BLaER1 (cell line): Measurements from ENCODE around the gene SLC2A13.
"Not testable (repeated sequence)": the region's sequence is repeated elsewhere in the genome, so short reads cannot be mapped to it uniquely, and the experiment has no call there.

Experiments
- H3K27ac ChIP-seq: shearing (Covaris generic); formaldehyde crosslinking; 2 replicates; pipeline ENCODE4 v1.8.1; 2022
- H3K27me3 ChIP-seq: shearing (Covaris generic); formaldehyde crosslinking; 2 replicates; pipeline ENCODE4 v1.8.1; 2022
- H3K36me3 ChIP-seq: shearing (Covaris generic); formaldehyde crosslinking; 2 replicates; pipeline ENCODE4 v1.8.1; 2022
- H3K4me1 ChIP-seq: shearing (Covaris generic); formaldehyde crosslinking; 2 replicates; pipeline ENCODE4 v1.8.1; 2022
- H3K4me2 ChIP-seq: shearing (Covaris generic); formaldehyde crosslinking; 2 replicates; pipeline ENCODE4 v1.8.1; 2022
- H3K4me3 ChIP-seq: shearing (Covaris generic); formaldehyde crosslinking; 2 replicates; pipeline ENCODE4 v1.8.1; 2022
- H3K9ac ChIP-seq: shearing (Covaris generic); formaldehyde crosslinking; 2 replicates; pipeline ENCODE4 v1.8.1; 2022
- H3K9me3 ChIP-seq: shearing (Covaris generic); formaldehyde crosslinking; 2 replicates; pipeline ENCODE4 v1.8.1; 2022
- H4K20me1 ChIP-seq: shearing (Covaris generic); formaldehyde crosslinking; 2 replicates; pipeline ENCODE4 v1.8.1; 2022
- Cebpa-rat ChIP-seq: shearing (Covaris generic); IDR thresholded peaks from 2 replicates; pipeline ENCODE4 v1.8.1; 2022

Gene SLC2A13

DNA sequence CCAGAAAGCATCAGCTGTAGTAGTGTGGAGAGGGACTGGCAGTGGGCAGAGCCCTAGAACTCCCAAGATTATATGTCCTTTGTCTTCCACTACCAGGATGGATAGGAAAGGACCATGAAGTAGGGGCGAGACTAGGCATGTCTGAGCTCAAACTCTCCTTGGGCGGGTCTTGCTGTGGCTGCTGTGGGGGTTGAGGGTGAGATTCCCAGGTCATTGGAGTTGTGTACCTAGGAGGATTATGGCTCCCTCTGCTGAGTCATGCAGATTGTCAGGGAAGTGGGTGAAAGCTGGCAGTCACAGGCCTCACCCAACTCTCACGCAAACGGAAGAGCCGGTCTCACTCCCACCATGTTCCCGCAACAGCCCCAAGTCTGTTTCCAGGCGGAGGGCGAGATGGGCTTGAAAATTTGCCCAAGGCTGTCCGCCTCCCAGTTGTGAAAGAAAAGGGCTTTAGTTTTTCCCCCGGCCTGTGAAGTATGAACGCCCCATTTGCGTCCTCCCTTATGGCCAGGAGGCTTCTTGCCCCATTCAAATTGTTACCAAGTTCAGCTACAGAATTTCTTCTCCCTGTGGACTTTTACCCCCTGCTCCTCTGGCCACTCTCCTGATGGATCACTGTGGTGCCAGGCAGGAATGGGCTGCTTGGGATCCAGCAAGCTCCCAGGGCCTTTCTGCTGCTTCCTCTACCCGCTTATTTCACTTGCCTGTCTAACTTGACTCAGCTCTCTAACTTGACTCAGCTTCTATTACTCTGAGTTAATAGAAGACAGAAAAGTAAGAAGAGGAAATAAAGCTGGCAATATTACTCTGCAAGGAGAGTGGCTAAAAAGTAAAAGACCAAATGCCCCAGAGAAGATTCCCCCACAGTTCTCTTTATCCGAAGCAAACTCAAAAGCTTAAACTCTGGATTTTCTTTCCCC is 159.3 kb downstream of the SLC2A13 start:
- no peak overlapping the region for H3K9ac ChIP-seq
- no peak overlapping the region for H3K27ac ChIP-seq
- no peak for TF ChIP-seq Cebpa-rat
- H3K4me2 ChIP-seq, result no peak overlapping the region
- H3K4me1 ChIP-seq, result no peaks in the 10 kb centered on the region
- H4K20me1 ChIP-seq, result no peaks in the 10 kb centered on the region
- H3K9me3 ChIP-seq, result no peaks in the 10 kb centered on the region
- H3K4me3 ChIP-seq, result no peak overlapping the region
- H3K27me3 ChIP-seq, result no peaks in the 10 kb centered on the region
- H3K36me3 ChIP-seq, result no peaks in the 10 kb centered on the region

DNA sequence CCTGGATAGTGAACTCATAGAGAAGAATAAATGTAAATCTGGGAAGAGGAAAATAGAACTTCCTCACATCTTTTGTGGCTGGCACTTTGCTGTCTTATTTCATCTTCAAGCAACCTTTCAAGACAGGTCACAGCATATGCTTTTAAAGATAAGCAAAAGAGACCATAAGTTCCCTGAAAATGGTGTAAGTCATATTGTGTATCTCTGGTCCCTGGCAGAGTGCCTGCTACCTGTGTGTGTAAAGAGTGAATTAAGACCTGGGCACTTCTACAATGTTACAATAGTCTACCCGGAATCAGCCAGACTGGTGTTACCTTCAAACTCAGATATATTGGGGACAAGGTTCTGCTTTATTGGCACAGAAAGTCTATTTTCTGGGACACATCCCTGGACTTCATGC is 168.8 kb downstream of the SLC2A13 start:
- no peak overlapping the region for H3K4me2 ChIP-seq
- H4K20me1 ChIP-seq, result no peaks in the 10 kb centered on the region
- no peak overlapping the region for H3K27ac ChIP-seq
- no peaks in the 10 kb centered on the region for H3K27me3 ChIP-seq
- H3K4me3 ChIP-seq, result no peak overlapping the region
- H3K36me3 ChIP-seq, result no peaks in the 10 kb centered on the region
- no peaks in the 10 kb centered on the region for H3K9me3 ChIP-seq
- no peak for TF ChIP-seq Cebpa-rat
- peaks cover 7% of the 10 kb centered on the region for H3K4me1 ChIP-seq
- H3K9ac ChIP-seq, result no peak overlapping the region

GRCh38 chr12:39935839-39936238 is 170.0 kb downstream of the SLC2A13 start:
- Histone ChIP-seq H3K36me3 (no peaks in the 10 kb centered on the region), H3K4me1 (peaks cover 7% of the 10 kb centered on the region), H3K4me3 (no peak overlapping the region), H3K9me3 (no peaks in the 10 kb centered on the region), H3K4me2 (peak overlapping the region; percentile 19; the same call in 1 of the 2 replicates), H3K9ac (no peak overlapping the region), H4K20me1 (no peaks in the 10 kb centered on the region), H3K27me3 (no peaks in the 10 kb centered on the region), H3K27ac (no peak overlapping the region)
- no peak for TF ChIP-seq Cebpa-rat

- H3K36me3 ChIP-seq, result no peaks in the 10 kb centered on the region
- peak overlapping the region; percentile 19; the same call in 1 of the 2 replicates for H3K4me2 ChIP-seq
- no peaks in the 10 kb centered on the region for H3K27me3 ChIP-seq
- no peak overlapping the region for H3K9ac ChIP-seq
- no peak overlapping the region for H3K4me3 ChIP-seq
- no peak for TF ChIP-seq Cebpa-rat
- no peak overlapping the region for H3K27ac ChIP-seq
- H4K20me1 ChIP-seq, result no peaks in the 10 kb centered on the region
- H3K4me1 ChIP-seq, result peaks cover 7% of the 10 kb centered on the region
- H3K9me3 ChIP-seq, result no peaks in the 10 kb centered on the region
Measured at GRCh38 chr12:39935275-39935674, 170.6 kb downstream of the SLC2A13 start.

DNA sequence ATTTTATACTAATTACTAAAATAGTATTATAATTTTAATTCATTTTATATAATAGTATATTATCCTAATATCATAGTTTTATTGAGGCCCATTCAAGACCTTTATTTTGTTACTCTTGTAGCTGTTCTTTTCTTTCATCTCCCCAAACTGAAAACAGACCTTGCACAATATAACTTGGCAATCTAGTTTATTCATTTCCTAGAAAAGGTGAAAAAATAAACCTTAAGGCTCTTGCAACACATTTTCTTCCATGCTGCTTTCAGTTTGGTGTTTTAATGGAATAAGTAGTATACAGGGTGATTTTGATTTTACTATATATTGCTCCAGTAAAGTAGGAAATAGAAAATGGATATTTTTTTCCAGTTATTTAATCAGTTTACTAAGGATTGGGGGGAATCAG is 174.0 kb downstream of the SLC2A13 start:
- Histone ChIP-seq H3K4me1 (peaks cover 7% of the 10 kb centered on the region), H3K4me2 (no peak overlapping the region), H3K36me3 (no peaks in the 10 kb centered on the region), H3K9ac (no peak overlapping the region), H3K27ac (no peak overlapping the region), H3K9me3 (no peaks in the 10 kb centered on the region), H3K27me3 (no peaks in the 10 kb centered on the region), H4K20me1 (no peaks in the 10 kb centered on the region), H3K4me3 (no peak overlapping the region)
- TF ChIP-seq Cebpa-rat, result no peak

DNA sequence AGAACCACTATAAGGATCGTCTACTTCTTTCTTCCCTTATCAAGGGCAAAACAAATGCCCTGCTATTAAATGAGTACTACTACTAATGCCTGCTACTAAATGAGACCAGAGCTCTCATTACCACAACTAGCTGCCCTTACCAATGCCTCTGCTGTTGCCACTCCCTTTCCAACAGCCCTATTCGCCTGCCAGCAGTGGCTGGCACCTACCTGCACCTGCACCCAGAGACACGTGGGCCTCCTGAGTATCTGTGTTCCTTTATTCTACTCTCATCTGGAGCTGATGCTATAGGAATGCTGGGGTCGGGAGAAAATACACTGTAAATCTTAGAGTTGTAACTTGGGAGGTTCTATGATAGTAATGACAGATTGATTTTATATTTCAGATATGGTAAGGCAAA is 174.7 kb downstream of the SLC2A13 start:
- TF ChIP-seq Cebpa-rat, result no peak
- Histone ChIP-seq H3K36me3 (no peaks in the 10 kb centered on the region), H3K4me3 (no peak overlapping the region), H3K4me2 (no peak overlapping the region), H4K20me1 (no peaks in the 10 kb centered on the region), H3K27me3 (no peaks in the 10 kb centered on the region), H3K27ac (no peak overlapping the region), H3K9ac (no peak overlapping the region), H3K4me1 (peaks cover 7% of the 10 kb centered on the region), H3K9me3 (no peaks in the 10 kb centered on the region)

DNA sequence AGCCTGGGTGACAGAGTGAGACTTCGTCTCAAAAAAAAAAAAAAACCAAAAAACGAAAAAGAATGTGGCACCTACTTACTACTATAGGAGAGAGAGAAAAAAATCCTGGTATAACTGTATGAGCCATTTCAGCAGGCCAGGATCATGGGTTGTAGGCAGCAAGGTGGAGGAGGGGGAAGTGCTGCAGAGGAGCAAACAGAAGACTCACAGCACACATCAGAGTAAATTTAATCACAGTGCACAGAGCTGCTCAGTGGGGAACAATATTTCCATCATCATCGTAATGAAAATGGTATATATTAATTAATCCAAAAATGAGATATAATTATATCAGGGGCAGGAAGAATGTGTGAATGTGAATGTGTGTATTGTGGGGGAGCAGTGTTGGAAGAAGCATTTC is 175.8 kb downstream of the SLC2A13 start:
- no peaks in the 10 kb centered on the region for H3K36me3 ChIP-seq
- no peak overlapping the region for H3K4me3 ChIP-seq
- H3K27me3 ChIP-seq, result no peaks in the 10 kb centered on the region
- H4K20me1 ChIP-seq, result no peaks in the 10 kb centered on the region
- no peak for TF ChIP-seq Cebpa-rat
- H3K9ac ChIP-seq, result no peak overlapping the region
- H3K27ac ChIP-seq, result no peak overlapping the region
- H3K9me3 ChIP-seq, result no peaks in the 10 kb centered on the region
- no peaks in the 10 kb centered on the region for H3K4me1 ChIP-seq
- no peak overlapping the region for H3K4me2 ChIP-seq

DNA sequence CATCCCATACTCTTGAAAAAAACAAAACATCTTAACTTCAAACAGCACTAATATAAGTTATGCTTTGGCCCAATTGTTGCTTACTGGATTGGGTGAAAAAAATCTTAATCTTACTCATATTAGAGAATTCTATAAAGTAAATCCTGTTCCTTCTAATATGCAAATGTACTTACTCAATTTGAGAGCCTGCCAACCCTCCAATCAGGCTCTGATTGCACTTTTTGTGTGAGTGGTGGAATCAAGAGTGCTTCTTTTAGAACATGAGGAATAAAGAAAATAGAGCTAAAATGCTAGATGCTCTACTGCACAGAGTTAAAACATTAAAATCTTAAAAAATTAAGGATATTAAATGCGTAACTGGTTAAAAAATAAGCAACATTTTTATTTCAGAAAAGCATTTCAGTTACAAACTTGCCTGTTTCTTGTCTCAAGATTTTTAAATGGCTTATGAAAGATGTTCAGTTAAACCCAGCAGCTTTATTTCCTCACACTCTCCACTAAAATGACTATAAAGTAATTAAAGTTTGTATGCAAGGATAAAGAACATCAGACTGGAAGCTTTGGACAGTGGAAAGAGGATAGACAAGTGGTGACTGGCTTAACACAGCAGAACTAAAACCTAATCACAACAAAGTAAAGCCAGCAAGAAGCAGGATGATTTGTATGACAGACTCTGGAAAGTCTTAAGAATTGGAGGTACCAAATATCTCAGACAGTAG is 177.5 kb downstream of the SLC2A13 start:
- no peak overlapping the region for H3K27ac ChIP-seq
- no peaks in the 10 kb centered on the region for H4K20me1 ChIP-seq
- H3K4me2 ChIP-seq, result no peak overlapping the region
- H3K4me3 ChIP-seq, result no peak overlapping the region
- no peaks in the 10 kb centered on the region for H3K36me3 ChIP-seq
- no peaks in the 10 kb centered on the region for H3K9me3 ChIP-seq
- no peak for TF ChIP-seq Cebpa-rat
- no peaks in the 10 kb centered on the region for H3K27me3 ChIP-seq
- H3K9ac ChIP-seq, result no peak overlapping the region
- H3K4me1 ChIP-seq, result no peaks in the 10 kb centered on the region

- no peak for TF ChIP-seq Cebpa-rat
- Histone ChIP-seq H3K4me2 (no peak overlapping the region), H3K27me3 (no peaks in the 10 kb centered on the region), H3K27ac (no peak overlapping the region), H3K9ac (no peak overlapping the region), H3K4me3 (no peak overlapping the region), H3K4me1 (no peaks in the 10 kb centered on the region), H4K20me1 (no peaks in the 10 kb centered on the region), H3K9me3 (no peaks in the 10 kb centered on the region), H3K36me3 (no peaks in the 10 kb centered on the region)
Measured at GRCh38 chr12:39923364-39923763, 182.5 kb downstream of the SLC2A13 start.

- not testable (repeated sequence) for H3K9ac ChIP-seq, H3K27me3 ChIP-seq, H3K4me3 ChIP-seq
Measured at GRCh38 chr12:39922598-39922997, 183.3 kb downstream of the SLC2A13 start.

More at GRCh38 chr12:39922598-39922997, 183.3 kb downstream of the SLC2A13 start:
- H3K9me3 ChIP-seq, H3K4me2 ChIP-seq, H3K27ac ChIP-seq, H4K20me1 ChIP-seq, H3K36me3 ChIP-seq, H3K4me1 ChIP-seq: not testable (repeated sequence)
